GM18508 (cell line): ENCODE results near the gene OR8B3.

Experiments used
- ATAC-seq: cut with Tn5 transposase; IDR thresholded peaks from one replicate; pipeline ENCODE4 v1.9.1; 2021; ENCODE audit warnings: moderate number of reproducible peaks; ENCODE audit not compliant: insufficient read depth, unreplicated experiment

The OR8B3 gene

GRCh38 chr11:124376280-124376679 lies 22.5 kb downstream of the OR8B3 start:
- no peak for ATAC-seq

GRCh38 chr11:124359566-124359965 lies 39.3 kb downstream of the OR8B3 start:
- no peak for ATAC-seq

GRCh38 chr11:124346311-124346955 lies 52.4 kb downstream of the OR8B3 start:
- no peak for ATAC-seq
